H9 (cell line): ENCODE data around the gene TMEM52B. TPM values are rescaled to one million over a fixed set of nuclear protein-coding genes. Genes with fewer than 3 reads are reported as not detected.

Experiments
- DNase-seq: peaks from one replicate; pipeline ENCODE4 v3.0.0-alpha.2; 2017
- H2AFZ ChIP-seq: one replicate; pipeline ENCODE4 v1.6.1; 2013; ENCODE audit warnings: mild to moderate bottlenecking, low read length, control low read depth, moderate library complexity
- H2AK5ac ChIP-seq: 2 replicates; pipeline ENCODE4 v1.6.1; 2013; ENCODE audit warnings: low read length, control low read depth, mixed read lengths; ENCODE audit not compliant: insufficient read length
- H2BK120ac ChIP-seq: one replicate; pipeline ENCODE4 v1.6.1; 2013; ENCODE audit warnings: low read depth, mild to moderate bottlenecking, low read length, control low read depth, inconsistent platforms; ENCODE audit not compliant: poor library complexity, severe bottlenecking
- H2BK12ac ChIP-seq: 2 replicates; pipeline ENCODE4 v1.6.1; 2013; ENCODE audit warnings: low read length, control low read depth, mixed read lengths, low read depth; ENCODE audit not compliant: insufficient read length
- H2BK15ac ChIP-seq: 2 replicates; pipeline ENCODE4 v1.6.1; 2013; ENCODE audit warnings: low read depth, low read length, control low read depth
- H2BK20ac ChIP-seq: one replicate; pipeline ENCODE4 v1.6.1; 2013; ENCODE audit warnings: low read depth, mild to moderate bottlenecking, low read length, control low read depth, inconsistent platforms; ENCODE audit not compliant: poor library complexity, severe bottlenecking
- H2BK5ac ChIP-seq: 2 replicates; pipeline ENCODE4 v1.6.1; 2013; ENCODE audit warnings: low read length, control low read depth, mixed read lengths; ENCODE audit not compliant: insufficient read length
- H3K14ac ChIP-seq: 2 replicates; pipeline ENCODE4 v1.6.1; 2013; ENCODE audit warnings: low read length, control low read depth; ENCODE audit not compliant: insufficient read depth
- H3K18ac ChIP-seq: 2 replicates; pipeline ENCODE4 v1.6.1; 2013; ENCODE audit warnings: low read depth, mild to moderate bottlenecking, mixed read lengths, low read length, control low read depth; ENCODE audit not compliant: insufficient read length
- H3K23ac ChIP-seq: 2 replicates; pipeline ENCODE4 v1.6.1; 2013; ENCODE audit warnings: low read length, control low read depth, mixed read lengths, low read depth; ENCODE audit not compliant: insufficient read length
- H3K23me2 ChIP-seq: 2 replicates; pipeline ENCODE4 v1.6.1; 2013; ENCODE audit warnings: low read depth, mild to moderate bottlenecking, mixed read lengths, low read length, control low read depth; ENCODE audit not compliant: insufficient read length, poor library complexity, severe bottlenecking
- H3K27ac ChIP-seq: 2 replicates; pipeline ENCODE4 v1.5.1; 2013; ENCODE audit warnings: low read length, control low read depth, mixed read lengths, low read depth; ENCODE audit not compliant: insufficient read length
- H3K27me3 ChIP-seq: 2 replicates; pipeline ENCODE4 v1.6.1; 2013; ENCODE audit warnings: low read length, control low read depth, inconsistent platforms; ENCODE audit not compliant: insufficient read depth
- H3K4ac ChIP-seq: 2 replicates; pipeline ENCODE4 v1.6.1; 2013; ENCODE audit warnings: low read depth, mild to moderate bottlenecking, control low read depth, inconsistent platforms, low read length, moderate library complexity
- H3K4me1 ChIP-seq: 2 replicates; pipeline ENCODE4 v1.6.1; 2013; ENCODE audit warnings: low read length, control low read depth, inconsistent platforms; ENCODE audit not compliant: insufficient read depth
- H3K4me2 ChIP-seq: 2 replicates; pipeline ENCODE4 v1.6.1; 2013; ENCODE audit warnings: low read length, control low read depth, mixed read lengths; ENCODE audit not compliant: insufficient read length, insufficient read depth
- H3K56ac ChIP-seq: 2 replicates; pipeline ENCODE4 v1.6.1; 2013; ENCODE audit warnings: low read depth, mild to moderate bottlenecking, mixed read lengths, low read length, control low read depth; ENCODE audit not compliant: insufficient read length
- H3K79me1 ChIP-seq: 2 replicates; pipeline ENCODE4 v1.6.1; 2013; ENCODE audit warnings: low read depth, mild to moderate bottlenecking, moderate library complexity, low read length, control low read depth, inconsistent platforms; ENCODE audit not compliant: insufficient read depth, poor library complexity, severe bottlenecking
- H3K79me2 ChIP-seq: 2 replicates; pipeline ENCODE4 v1.6.1; 2013; ENCODE audit warnings: low read length, control low read depth, inconsistent platforms; ENCODE audit not compliant: insufficient read depth
- H3K9ac ChIP-seq: 2 replicates; pipeline ENCODE4 v1.6.1; 2013; ENCODE audit warnings: low read length, control low read depth, mixed read lengths; ENCODE audit not compliant: insufficient read length; ENCODE audit errors: extremely low read depth
- H3K9me3 ChIP-seq: one replicate; pipeline ENCODE4 v1.6.1; 2013; ENCODE audit warnings: low read depth, low read length, inconsistent platforms; ENCODE audit not compliant: control insufficient read depth
- H3T11ph ChIP-seq: one replicate; pipeline ENCODE4 v1.6.1; 2013; ENCODE audit warnings: mild to moderate bottlenecking, low read length, control low read depth, inconsistent platforms
- H4K20me1 ChIP-seq: one replicate; pipeline ENCODE4 v1.6.1; 2013; ENCODE audit not compliant: control insufficient read depth, insufficient read length, insufficient read depth
- H4K5ac ChIP-seq: 2 replicates; pipeline ENCODE4 v1.6.1; 2013; ENCODE audit warnings: low read depth, mild to moderate bottlenecking, mixed read lengths, low read length, control low read depth; ENCODE audit not compliant: insufficient read length
- H4K8ac ChIP-seq: replicated peaks from 2 replicates; pipeline ENCODE4 v1.6.1; 2013; ENCODE audit warnings: low read length, control low read depth, mixed read lengths, low read depth; ENCODE audit not compliant: insufficient read length
- H4K91ac ChIP-seq: 2 replicates; pipeline ENCODE4 v1.6.1; 2013; ENCODE audit warnings: low read depth, mild to moderate bottlenecking, moderate library complexity, mixed read lengths, low read length, control low read depth; ENCODE audit not compliant: insufficient read length
- H3K27ac Mint-ChIP-seq, 3 experiments: 2 replicates in 2 of 3; 3 replicates in 1 of 3; pipeline ENCODE4 v1.8.0; 2020 to 2021; ENCODE audit warnings: mixed read lengths in 3 of 3, mild to moderate bottlenecking in 1 of 3, moderate library complexity in 1 of 3
- H3K27me3 Mint-ChIP-seq: 2 replicates; pipeline ENCODE4 v1.8.0; 2021; ENCODE audit warnings: low read depth, mild to moderate bottlenecking, moderate library complexity, mixed read lengths
- H3K36me3 Mint-ChIP-seq, 3 experiments: 2 replicates in 2 of 3; 3 replicates in 1 of 3; pipeline ENCODE4 v1.8.0; 2020 to 2021; ENCODE audit warnings: low read depth in 3 of 3, mixed read lengths in 3 of 3; ENCODE audit not compliant: insufficient read depth in 1 of 3
- H3K4me1 Mint-ChIP-seq, 2 experiments: 2 replicates each; pipeline ENCODE4 v1.8.0; 2020; ENCODE audit warnings: mixed read lengths in 2 of 2
- H3K4me3 Mint-ChIP-seq, 2 experiments: 2 replicates in 1 of 2; 3 replicates in 1 of 2; pipeline ENCODE4 v1.8.0; 2020 to 2021; ENCODE audit warnings: mild to moderate bottlenecking in 2 of 2, mixed read lengths in 2 of 2, moderate library complexity in 1 of 2
- H3K9me3 Mint-ChIP-seq, 2 experiments: 2 replicates in 1 of 2; 3 replicates in 1 of 2; pipeline ENCODE4 v1.8.0; 2020; ENCODE audit warnings: mild to moderate bottlenecking in 2 of 2, mixed read lengths in 2 of 2, moderate library complexity in 1 of 2
- CTCF ChIP-seq: fragments of 200-600 bp; sonication (generic); conservative IDR thresholded peaks from 3 replicates; pipeline ENCODE4 v1.8.0; 2021; ENCODE audit warnings: antibody characterized with exemption, mild to moderate bottlenecking
- WGBS: extraction: QIAGEN DNeasy Blood & Tissue Kit; methylation state at CpG from one replicate; pipeline ENCODE4 v1.1.7; 2013; ENCODE audit warnings: missing lambda C conversion rate, low lambda C conversion rate, mixed read lengths; ENCODE audit not compliant: insufficient read length; ENCODE audit errors: extremely low coverage; 5-methylcytosine and 5-hydroxymethylcytosine counted together
- total RNA-seq: library from RNA; stranded (reverse); gene quantifications from 2 replicates; pipeline ENCODE4 v1.2.1, GENCODE V29; 2021

Gene TMEM52B
- total RNA-seq, 1 experiment from 2014 or later, result not detected

- Histone ChIP-seq H3K4me1 (no peaks in the 10 kb centered on the region), H2AFZ (no peak overlapping the region), H4K91ac (no peak overlapping the region), H3K9me3 (no peaks in the 10 kb centered on the region), H4K8ac (no peak overlapping the region), H3K18ac (no peak overlapping the region), H3K27me3 (no peaks in the 10 kb centered on the region), H3K9ac (no peak overlapping the region), H3K27ac (no peak overlapping the region), H3K4ac (no peak overlapping the region), H4K20me1 (no peaks in the 10 kb centered on the region), H2BK20ac (no peak overlapping the region), H3K23ac (no peak overlapping the region), H3K79me2 (no peaks in the 10 kb centered on the region), H2BK12ac (no peak overlapping the region), H3K14ac (no peak overlapping the region), H3K4me2 (no peak overlapping the region), H3K56ac (no peak overlapping the region), H2AK5ac (no peak overlapping the region), H2BK15ac (no peak overlapping the region), H3K23me2 (no peaks in the 10 kb centered on the region), H2BK120ac (no peak overlapping the region), H3T11ph (no peak overlapping the region), H4K5ac (no peak overlapping the region), H2BK5ac (no peak overlapping the region), H3K79me1 (no peaks in the 10 kb centered on the region)
- no peaks in the 10 kb centered on the region; a peak in 1 of 7 replicates for H3K36me3 Mint-ChIP-seq
- H3K9me3 Mint-ChIP-seq, result peaks cover 0 to 2% of the 10 kb centered on the region in 2 experiments; a peak in 1 of 5 replicates
- no peak overlapping the region for H3K27ac Mint-ChIP-seq
- no peak overlapping the region for H3K4me3 Mint-ChIP-seq
- H3K27me3 Mint-ChIP-seq, result no peaks in the 10 kb centered on the region; the same call in 1 of the 2 replicates
- DNase-seq, result peak; percentile 54
- H3K4me1 Mint-ChIP-seq, result peaks cover 6 to 7% of the 10 kb centered on the region in 2 experiments
- WGBS, result no CpG with 5 or more reads among the region's 2 CpGs
- peak; percentile 81 for TF ChIP-seq CTCF
Observed at GRCh38 chr12:10140001-10140400, 38.8 kb upstream of the TMEM52B start.
